T-cell (primary cell): ENCODE measurements around the gene MBD4. TPM values are rescaled to one million over a fixed set of nuclear protein-coding genes. Genes with fewer than 3 reads are reported as not detected.

Experiments used
- ATAC-seq, 4 experiments: fragments of 200-7000 bp in 3 of 4; fragments of 150-1000 bp in 1 of 4; cut with Tn5 transposase; replicated peaks in 1 of 4; 1 replicate in 3 of 4; 2 replicates in 1 of 4; pipeline ENCODE4 v1.10.0; 2021; ENCODE audit warnings: moderate library complexity in 3 of 4, mild to moderate bottlenecking in 2 of 4, moderate number of reproducible peaks in 1 of 4
- CTCF ChIA-PET, 2 donors: fragments of 300-600 bp; sonication (Branson Sonifier 250); formaldehyde crosslinking; loops; one replicate each; lab custom pipeline; 2022; ENCODE audit warnings: antibody characterized with exemption in 2 of 2; lab: Charles Lee
- POLR2A ChIA-PET, 2 donors: fragments of 300-600 bp; sonication (Branson Sonifier 250); formaldehyde crosslinking; loops; one replicate each; lab custom pipeline; 2022; ENCODE audit warnings: antibody characterized with exemption in 2 of 2; lab: Charles Lee
- DNase-seq, 35 experiments: peaks; one replicate each; pipeline versions ENCODE4 v3.0.0 to v3.0.0-alpha.2; 2013 to 2023
- H3K27ac ChIP-seq: one replicate; pipeline ENCODE4 v1.5.1; 2013; ENCODE audit warnings: low read length
- H3K27me3 ChIP-seq, 2 experiments: replicated peaks in 1 of 2; 1 replicate in 1 of 2; 2 replicates in 1 of 2; pipeline versions ENCODE4 v1.6.1 to v1.7.0; 2013; ENCODE audit warnings: low read length in 1 of 2, mixed read lengths in 1 of 2; ENCODE audit not compliant: control insufficient read depth in 2 of 2, insufficient read depth in 2 of 2; ENCODE audit errors: extremely low read depth in 1 of 2
- H3K36me3 ChIP-seq, 2 donors: 1 replicate in 1 of 2; 2 replicates in 1 of 2; pipeline versions ENCODE4 v1.6.1 to v1.7.0; 2013; ENCODE audit warnings: low read length in 1 of 2; ENCODE audit not compliant: control insufficient read depth in 2 of 2, insufficient read depth in 1 of 2; ENCODE audit errors: extremely low read depth in 1 of 2
- H3K4me1 ChIP-seq, 2 experiments: 1 replicate in 1 of 2; 2 replicates in 1 of 2; pipeline versions ENCODE4 v1.6.1 to v1.7.0; 2013; ENCODE audit warnings: low read length in 2 of 2, mixed read lengths in 1 of 2; ENCODE audit not compliant: insufficient read depth in 2 of 2, control insufficient read depth in 1 of 2; ENCODE audit errors: extremely low read depth in 1 of 2
- H3K4me3 ChIP-seq, 2 donors: 1 replicate in 1 of 2; 2 replicates in 1 of 2; pipeline versions ENCODE4 v1.5.1 to v1.7.0; 2013; ENCODE audit warnings: mild to moderate bottlenecking in 2 of 2, low read length in 1 of 2, moderate library complexity in 1 of 2; ENCODE audit not compliant: control insufficient read depth in 1 of 2; ENCODE audit errors: extremely low read depth in 1 of 2
- H3K9me3 ChIP-seq: 2 replicates; pipeline ENCODE4 v1.7.0; 2013
- H3K27ac Mint-ChIP-seq, 2 donors: one replicate each; pipeline ENCODE4 v1.8.0; 2020 to 2021; ENCODE audit warnings: mild to moderate bottlenecking in 2 of 2, mixed read lengths in 2 of 2
- H3K27me3 Mint-ChIP-seq, 2 donors: one replicate each; pipeline ENCODE4 v1.8.0; 2021 to 2022; ENCODE audit warnings: mixed read lengths in 2 of 2
- H3K36me3 Mint-ChIP-seq: one replicate; pipeline ENCODE4 v1.8.0; 2021; ENCODE audit warnings: mixed read lengths
- H3K4me1 Mint-ChIP-seq, 3 donors: one replicate each; pipeline ENCODE4 v1.8.0; 2020 to 2022; ENCODE audit warnings: mixed read lengths in 3 of 3, mild to moderate bottlenecking in 1 of 3
- H3K4me3 Mint-ChIP-seq, 3 donors: one replicate each; pipeline ENCODE4 v1.8.0; 2020 to 2022; ENCODE audit warnings: mild to moderate bottlenecking in 3 of 3, mixed read lengths in 3 of 3, moderate library complexity in 3 of 3
- H3K9me3 Mint-ChIP-seq, 3 donors: one replicate each; pipeline ENCODE4 v1.8.0; 2020 to 2022; ENCODE audit warnings: mixed read lengths in 3 of 3
- WGBS: methylation state at CpG from one replicate; pipeline ENCODE4 v1.1.5; 2013; ENCODE audit warnings: missing lambda C conversion rate; ENCODE audit not compliant: insufficient coverage; 5-methylcytosine and 5-hydroxymethylcytosine counted together
- total RNA-seq, 35 experiments: library from RNA in 6 of 35; stranded (reverse) in 6 of 35; fragments of 120-200 nt in 1 of 35; gene quantifications; one replicate each; pipeline versions ENCODE4 v1.2.1 to v1.2.4 and lab custom pipeline; 2013 to 2026

The MBD4 gene
- total RNA-seq, 5 donors from 2014 or later (not counting 1 experiment from before 2014, with no cell fraction given), result 43.1 to 59.4 (median 45.2) TPM

DNA sequence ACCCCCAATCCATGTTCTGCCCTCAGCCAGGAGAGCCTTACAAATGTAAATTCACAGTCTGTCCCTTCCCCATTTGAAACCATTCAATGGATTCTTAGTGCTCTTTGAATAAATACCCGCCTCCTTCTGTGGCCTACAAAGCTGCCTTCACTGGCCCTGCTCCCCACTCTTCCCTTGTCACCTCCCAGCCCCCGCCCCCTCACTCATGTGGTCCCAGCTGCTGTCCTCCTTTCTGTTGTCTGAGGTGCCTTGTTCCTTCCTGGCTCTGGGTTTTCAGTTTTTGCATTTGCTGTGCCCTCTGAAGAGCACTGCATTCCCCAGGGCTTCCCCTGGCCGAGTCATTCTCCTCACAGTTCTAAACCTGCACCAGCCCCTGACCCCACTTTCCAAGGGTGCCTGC, 14.5 kb downstream of the MBD4 start:
- CTCF ChIA-PET, result no interaction called here

DNA sequence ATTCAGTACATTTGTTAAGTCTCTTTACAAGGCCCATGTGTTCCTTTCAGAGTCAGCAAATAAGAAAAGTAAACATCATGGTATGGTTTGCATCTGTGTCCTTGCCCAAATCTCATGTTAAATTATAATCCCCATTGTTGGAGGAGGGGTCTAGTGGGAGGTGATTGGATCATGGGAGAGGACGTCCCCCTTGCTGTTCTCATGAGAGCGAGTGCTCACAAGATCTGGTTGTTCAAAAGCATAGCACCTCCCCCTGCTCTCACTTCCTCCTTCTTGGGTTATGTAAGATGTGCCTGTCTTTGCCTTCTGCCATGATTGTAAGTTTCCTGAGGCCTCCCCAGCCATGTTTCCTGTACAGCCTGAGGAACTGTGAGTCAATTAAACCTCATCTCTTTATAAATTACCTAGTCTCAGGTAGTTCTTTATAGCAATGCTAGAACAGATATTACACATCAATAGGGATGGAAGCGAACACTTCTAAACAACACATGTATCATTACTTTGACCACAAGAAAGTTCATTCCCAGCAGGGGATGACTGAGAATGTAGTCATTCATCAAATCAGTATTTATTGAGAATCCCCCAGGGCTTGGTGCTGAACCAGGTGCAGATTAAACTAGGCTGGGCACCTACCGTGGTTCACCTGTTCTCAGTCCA, 15.4 kb downstream of the MBD4 start:
- no peak overlapping the region for H3K4me3 Mint-ChIP-seq
- ChIA-PET CTCF (no interaction called here), POLR2A (no interaction called here)
- no CpG with 5 or more reads among the region's 4 CpGs for WGBS
- Histone ChIP-seq H3K27me3 (no peaks in the 10 kb centered on the region), H3K27ac (no peak overlapping the region), H3K4me1 (peaks cover 3 to 14% of the 10 kb centered on the region in 2 experiments), H3K36me3 (no peaks in the 10 kb centered on the region), H3K9me3 (no peaks in the 10 kb centered on the region), H3K4me3 (no peak overlapping the region)
- H3K27me3 Mint-ChIP-seq, result no peaks in the 10 kb centered on the region
- H3K4me1 Mint-ChIP-seq, result peaks cover 17 to 26% (median 23%) of the 10 kb centered on the region in 3 donors
- no peak overlapping the region for H3K27ac Mint-ChIP-seq
- peaks cover 5% of the 10 kb centered on the region for H3K36me3 Mint-ChIP-seq
- no peaks in the 10 kb centered on the region for H3K9me3 Mint-ChIP-seq
- DNase-seq (no peak), ATAC-seq (no peak)

More for the DNA sequence above, 14.5 kb downstream of the MBD4 start:
- no peaks in the 10 kb centered on the region for H3K27me3 Mint-ChIP-seq
- POLR2A ChIA-PET, result no interaction called here
- H3K9me3 Mint-ChIP-seq, result no peaks in the 10 kb centered on the region
- no peak overlapping the region for H3K27ac Mint-ChIP-seq
- Histone ChIP-seq H3K27ac (no peak overlapping the region), H3K27me3 (no peaks in the 10 kb centered on the region), H3K4me1 (peaks cover 3 to 14% of the 10 kb centered on the region in 2 experiments), H3K4me3 (no peak overlapping the region), H3K36me3 (peaks cover 0 to 2% of the 10 kb centered on the region in 2 donors), H3K9me3 (no peaks in the 10 kb centered on the region)
- H3K36me3 Mint-ChIP-seq, result peaks cover 5% of the 10 kb centered on the region
- peaks cover 19 to 26% (median 25%) of the 10 kb centered on the region in 3 donors for H3K4me1 Mint-ChIP-seq
- no peak for DNase-seq
- ATAC-seq, result no peak
- H3K4me3 Mint-ChIP-seq, result no peak overlapping the region
- 66% methylated on average over 2 of the region's 3 CpGs for WGBS

DNA sequence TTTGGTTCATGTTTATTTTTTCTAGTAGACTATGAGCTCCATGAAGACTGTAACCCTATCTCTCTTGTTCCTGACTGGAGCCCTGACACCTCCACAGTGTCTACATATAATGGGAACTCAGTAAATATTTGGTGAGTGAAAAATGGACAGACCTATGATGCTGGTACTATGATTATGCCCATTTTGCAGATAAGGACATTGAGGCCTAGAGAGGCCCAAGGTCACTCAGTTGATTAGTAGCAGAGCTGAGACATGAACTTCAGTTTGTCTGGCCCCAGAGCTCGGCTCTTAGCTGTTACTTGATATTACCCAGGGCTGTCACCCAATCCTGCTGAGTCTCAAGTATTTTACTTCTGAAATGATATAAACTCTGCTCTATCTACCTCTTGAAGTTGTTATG, 16.9 kb downstream of the MBD4 start:
- ATAC-seq, result no peak
- ChIA-PET CTCF (interaction anchor here in 1 of 2 donors (0.7 kb wide), 1 partner anchor 453 kb away, joined by 4 read pairs; no protein-coding TSS in a partner anchor), POLR2A (no interaction called here)
- Histone ChIP-seq H3K4me3 (no peak overlapping the region), H3K27me3 (no peaks in the 10 kb centered on the region), H3K27ac (no peak overlapping the region), H3K9me3 (no peaks in the 10 kb centered on the region), H3K4me1 (peaks cover under 1 to 3% of the 10 kb centered on the region in 2 experiments), H3K36me3 (no peaks in the 10 kb centered on the region)
- DNase-seq, result no peak
- WGBS, result 83% methylated on average over 1 of the region's 1 CpG
- Mint-ChIP-seq H3K36me3 (peaks cover 5% of the 10 kb centered on the region), H3K9me3 (no peaks in the 10 kb centered on the region), H3K27ac (no peak overlapping the region), H3K4me3 (no peak overlapping the region), H3K27me3 (no peaks in the 10 kb centered on the region), H3K4me1 (peaks cover 3 to 13% (median 10%) of the 10 kb centered on the region in 3 donors)

DNA sequence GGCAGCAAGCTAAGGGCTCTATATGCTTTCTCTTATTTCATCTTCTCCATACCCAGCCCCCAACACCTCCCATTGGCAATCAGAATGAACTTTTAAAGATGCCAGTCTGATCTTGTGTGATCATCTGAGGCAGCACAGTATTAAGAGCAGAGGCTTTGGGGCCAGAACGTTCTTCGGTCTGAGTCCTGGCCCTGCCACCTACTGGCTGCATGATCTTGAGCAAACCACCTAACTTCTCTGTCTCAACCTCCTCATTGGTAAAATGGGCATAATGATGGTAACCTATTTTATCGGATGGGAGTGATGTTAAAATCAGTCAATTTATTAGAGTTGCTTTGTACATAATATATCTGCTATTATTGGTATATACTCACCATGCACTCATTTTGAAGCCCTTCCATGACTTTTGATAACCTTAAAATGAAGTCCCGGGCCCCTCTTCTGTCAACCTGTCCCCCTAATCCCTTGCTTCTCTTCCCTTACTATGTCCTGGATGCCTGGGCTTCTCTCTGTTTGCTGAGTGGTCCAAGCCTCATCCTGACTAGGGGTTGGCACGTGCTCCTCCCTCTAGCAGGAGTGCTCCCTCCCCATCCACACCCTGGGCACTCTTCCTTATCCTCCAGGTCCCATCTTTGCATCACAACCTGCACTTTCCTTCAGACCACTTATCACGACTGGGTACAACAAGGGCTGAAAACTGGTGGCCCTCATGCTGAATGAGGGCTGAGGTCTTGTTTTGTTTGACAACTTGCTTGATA, 17.6 kb downstream of the MBD4 start:
- no peaks in the 10 kb centered on the region for H3K27me3 ChIP-seq
- Mint-ChIP-seq H3K4me3 (no peak overlapping the region), H3K9me3 (no peaks in the 10 kb centered on the region), H3K4me1 (peaks cover 0 to 8% (median 5%) of the 10 kb centered on the region in 3 donors), H3K27ac (no peak overlapping the region), H3K27me3 (no peaks in the 10 kb centered on the region), H3K36me3 (peaks cover 5% of the 10 kb centered on the region)
- ChIA-PET POLR2A (no interaction called here), CTCF (interaction anchor here in 1 of 2 donors (0.7 kb wide), 1 partner anchor 452 kb away, joined by 4 read pairs; no protein-coding TSS in a partner anchor)
- H3K4me1 ChIP-seq, result no peaks in the 10 kb centered on the region
- ATAC-seq (no peak), DNase-seq (no peak)
- H3K4me3 ChIP-seq, result no peak overlapping the region
- H3K9me3 ChIP-seq, result no peaks in the 10 kb centered on the region
- H3K27ac ChIP-seq, result no peak overlapping the region
- 75% methylated on average over 2 of the region's 6 CpGs for WGBS
- no peaks in the 10 kb centered on the region for H3K36me3 ChIP-seq

GRCh38 chr3:129421236-129421883, 18.4 kb downstream of the MBD4 start:
- Mint-ChIP-seq H3K27me3 (no peaks in the 10 kb centered on the region), H3K4me3 (no peak overlapping the region), H3K27ac (no peak overlapping the region), H3K36me3 (peaks cover 5% of the 10 kb centered on the region), H3K9me3 (no peaks in the 10 kb centered on the region), H3K4me1 (peaks cover 0 to 8% (median 4%) of the 10 kb centered on the region in 3 donors)
- DNase-seq (no peak), ATAC-seq (no peak)
- Histone ChIP-seq H3K4me3 (no peak overlapping the region), H3K27ac (no peak overlapping the region), H3K4me1 (no peaks in the 10 kb centered on the region), H3K9me3 (no peaks in the 10 kb centered on the region), H3K36me3 (no peaks in the 10 kb centered on the region), H3K27me3 (no peaks in the 10 kb centered on the region)
- ChIA-PET CTCF (no interaction called here), POLR2A (no interaction called here)
- 92% methylated on average over 9 of the region's 12 CpGs for WGBS

DNA sequence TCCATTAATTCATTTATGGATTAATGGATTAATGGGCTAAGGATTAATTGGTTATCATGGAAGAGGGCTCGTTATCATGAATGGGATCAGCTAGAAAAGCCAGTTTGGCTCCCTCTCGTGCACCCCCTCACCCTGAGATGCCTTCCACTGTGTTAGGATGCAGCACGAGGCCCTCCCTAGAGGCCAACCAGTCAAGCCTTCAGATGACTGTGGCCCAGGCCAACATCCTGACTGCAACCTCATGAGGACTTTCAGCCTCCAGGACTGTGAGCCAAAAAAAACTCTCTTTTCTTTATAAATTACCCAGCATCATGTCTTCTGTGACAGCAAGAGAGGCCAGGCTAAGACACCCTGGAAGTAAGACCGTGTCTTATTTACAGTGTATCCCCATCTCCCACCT, 20.3 kb downstream of the MBD4 start:
- H3K4me1 ChIP-seq, result no peaks in the 10 kb centered on the region
- Mint-ChIP-seq H3K27me3 (no peaks in the 10 kb centered on the region), H3K4me1 (peaks cover 0 to 7% (median 4%) of the 10 kb centered on the region in 3 donors), H3K36me3 (peaks cover 5% of the 10 kb centered on the region), H3K9me3 (no peaks in the 10 kb centered on the region), H3K4me3 (no peak overlapping the region), H3K27ac (no peak overlapping the region)
- ChIA-PET CTCF (no interaction called here), POLR2A (no interaction called here)
- no peak overlapping the region for H3K27ac ChIP-seq
- 75% methylated on average over 2 of the region's 4 CpGs for WGBS
- no peaks in the 10 kb centered on the region for H3K27me3 ChIP-seq
- H3K36me3 ChIP-seq, result no peaks in the 10 kb centered on the region
- no peak for ATAC-seq
- no peak overlapping the region for H3K4me3 ChIP-seq
- no peaks in the 10 kb centered on the region for H3K9me3 ChIP-seq
- DNase-seq, result no peak
